Progenitor cell of endocrine pancreas (in vitro differentiated cells): Measurements from ENCODE around the gene ZNF785. TPM values are rescaled to one million over a fixed set of nuclear protein-coding genes. Genes with fewer than 3 reads are reported as not detected.

Experiments
- DNase-seq: peaks from one replicate; pipeline ENCODE4 v3.0.0; 2021; ENCODE audit warnings: low spot score; ENCODE audit not compliant: unreplicated experiment
- H3K27ac Mint-ChIP-seq: 2 replicates; pipeline ENCODE4 v1.8.0; 2021; ENCODE audit warnings: mild to moderate bottlenecking, moderate library complexity, mixed read lengths
- H3K27me3 Mint-ChIP-seq: 2 replicates; pipeline ENCODE4 v1.8.0; 2021; ENCODE audit warnings: mixed read lengths
- H3K36me3 Mint-ChIP-seq: 2 replicates; pipeline ENCODE4 v1.8.0; 2022; ENCODE audit warnings: mixed read lengths; ENCODE audit not compliant: insufficient read depth
- H3K4me1 Mint-ChIP-seq: 2 replicates; pipeline ENCODE4 v1.8.0; 2021; ENCODE audit warnings: low read depth, mixed read lengths
- H3K4me3 Mint-ChIP-seq: 2 replicates; pipeline ENCODE4 v1.8.0; 2021; ENCODE audit warnings: low read depth, mild to moderate bottlenecking, moderate library complexity, mixed read lengths
- H3K9me3 Mint-ChIP-seq: 2 replicates; pipeline ENCODE4 v1.8.0; 2021; ENCODE audit warnings: low read depth, mixed read lengths
- CTCF ChIP-seq: fragments of 200-600 bp; sonication (generic); IDR thresholded peaks from one replicate; pipeline ENCODE4 v1.5.0; 2021; ENCODE audit warnings: antibody characterized with exemption, mild to moderate bottlenecking; ENCODE audit not compliant: unreplicated experiment
- total RNA-seq: library from RNA; stranded (reverse); gene quantifications from 2 replicates; pipeline ENCODE4 v1.2.1, GENCODE V29; 2021

ZNF785 gene
- total RNA-seq, 1 donor from 2014 or later: 50.0 TPM

- peak overlapping the region; percentile 92 for H3K27ac Mint-ChIP-seq
- no peak for TF ChIP-seq CTCF
- peaks cover 31% of the 10 kb centered on the region for H3K36me3 Mint-ChIP-seq
- DNase-seq: no peak
- H3K27me3 Mint-ChIP-seq: peaks cover 3% of the 10 kb centered on the region
- H3K4me1 Mint-ChIP-seq: peaks cover 22% of the 10 kb centered on the region
- peak overlapping the region; percentile 78 for H3K4me3 Mint-ChIP-seq
- peaks cover 4% of the 10 kb centered on the region for H3K9me3 Mint-ChIP-seq
Observed at GRCh38 chr16:30557707-30557956, 27.9 kb downstream of the ZNF785 start.

GRCh38 chr16:30556125-30556473, 29.4 kb downstream of the ZNF785 start:
- no peak for TF ChIP-seq CTCF
- Mint-ChIP-seq H3K4me3 (peak overlapping the region; percentile 62), H3K27ac (peak overlapping the region; percentile 93), H3K4me1 (peaks cover 27% of the 10 kb centered on the region), H3K27me3 (peaks cover 2% of the 10 kb centered on the region), H3K9me3 (peaks cover 4% of the 10 kb centered on the region), H3K36me3 (peaks cover 33% of the 10 kb centered on the region)
- DNase-seq: no peak

- Mint-ChIP-seq H3K27me3 (no peaks in the 10 kb centered on the region), H3K36me3 (peaks cover 31% of the 10 kb centered on the region), H3K4me3 (peak overlapping the region; percentile 62), H3K9me3 (peaks cover 4% of the 10 kb centered on the region), H3K4me1 (peaks cover 27% of the 10 kb centered on the region), H3K27ac (peak overlapping the region; percentile 93)
- TF ChIP-seq CTCF: no peak
- no peak for DNase-seq
Observed at GRCh38 chr16:30555315-30556124, 30.0 kb downstream of the ZNF785 start.

- peak overlapping the region; percentile 87 for H3K27ac Mint-ChIP-seq
- peaks cover 27% of the 10 kb centered on the region for H3K4me1 Mint-ChIP-seq
- no peaks in the 10 kb centered on the region for H3K27me3 Mint-ChIP-seq
- H3K4me3 Mint-ChIP-seq: peak overlapping the region; percentile 42
- TF ChIP-seq CTCF: no peak
- no peak for DNase-seq
- H3K36me3 Mint-ChIP-seq: peaks cover 31% of the 10 kb centered on the region
- peaks cover 4% of the 10 kb centered on the region for H3K9me3 Mint-ChIP-seq
Observed at GRCh38 chr16:30554557-30555314, 30.8 kb downstream of the ZNF785 start.

GRCh38 chr16:30553393-30553899, 32.1 kb downstream of the ZNF785 start:
- peaks cover 34% of the 10 kb centered on the region for H3K36me3 Mint-ChIP-seq
- H3K9me3 Mint-ChIP-seq: peaks cover 6% of the 10 kb centered on the region
- H3K27me3 Mint-ChIP-seq: no peaks in the 10 kb centered on the region
- peaks cover 32% of the 10 kb centered on the region for H3K4me1 Mint-ChIP-seq
- peak overlapping the region; percentile 16 for H3K4me3 Mint-ChIP-seq
- no peak for DNase-seq
- H3K27ac Mint-ChIP-seq: peak overlapping the region; percentile 87
- TF ChIP-seq CTCF: no peak
